SK-N-MC (cell line): Measurements from ENCODE around the gene CHPF2.

Experiments
- EZH2 ChIP-seq: fragments of 200-600 bp; sonication (generic); IDR thresholded peaks from one replicate; pipeline ENCODE4 v1.6.1; 2017; ENCODE audit warnings: antibody characterized with exemption
- FOXP2 ChIP-seq: optimal IDR thresholded peaks from 2 replicates; pipeline ENCODE3; 2011; ENCODE audit warnings: mild to moderate bottlenecking, moderate library complexity; ENCODE audit not compliant: insufficient read depth; ENCODE audit errors: extremely low read length, control extremely low read depth
- POLR2AphosphoS5 ChIP-seq: IDR thresholded peaks from 2 replicates; pipeline ENCODE4 v1.6.1; 2012; ENCODE audit warnings: mild to moderate bottlenecking, low read depth, low read length, borderline replicate concordance

DNA sequence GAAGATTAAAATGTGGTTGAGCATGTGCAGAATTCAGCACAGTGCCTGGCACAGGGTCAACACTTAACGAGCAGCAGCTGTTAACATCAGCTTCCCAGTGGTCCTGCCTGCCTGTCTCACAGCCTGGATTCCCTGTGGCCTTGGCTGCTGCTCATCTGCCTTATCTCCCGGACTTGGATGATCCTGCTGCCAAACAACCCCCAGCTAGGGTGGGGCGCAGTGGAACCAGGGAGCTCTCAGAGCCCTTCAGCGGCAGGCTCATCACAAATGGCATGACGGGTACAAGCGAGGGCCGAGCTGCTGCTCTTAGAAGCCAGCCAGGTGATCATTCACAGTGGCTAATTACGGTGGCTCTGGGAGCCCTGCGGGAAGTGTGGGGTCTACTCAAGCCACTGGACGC is 29.2 kb downstream of the CHPF2 start:
- TF ChIP-seq FOXP2 = no peak
- TF ChIP-seq POLR2AphosphoS5 = no peak
- no peak for TF ChIP-seq EZH2
